ENCODE data around the gene PIP5K1B.

DNA sequence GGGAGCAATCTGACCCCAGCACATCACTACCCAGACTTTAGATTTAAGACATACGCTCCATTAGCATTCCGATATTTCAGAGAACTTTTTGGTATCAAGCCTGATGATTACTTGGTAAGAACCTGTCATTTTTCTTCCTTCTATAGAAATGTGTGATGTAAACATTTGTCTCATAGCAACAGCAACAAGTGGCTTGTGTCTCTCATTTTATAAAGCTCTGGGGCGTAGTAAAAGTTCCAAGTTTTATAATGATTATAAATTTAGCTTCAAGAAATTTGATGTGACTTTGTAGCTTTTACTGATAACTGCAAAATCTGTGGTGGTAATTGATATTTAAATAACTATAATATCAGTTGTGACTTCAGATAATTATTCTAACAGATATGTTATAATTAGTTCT is 171.6 kb downstream of the PIP5K1B start:
- TF ChIP-seq MYC (IDR thresholded peaks at IDR 0.05; ENCODE audit: low read depth, low read length), result no peak
- TF ChIP-seq, protein P1, sequence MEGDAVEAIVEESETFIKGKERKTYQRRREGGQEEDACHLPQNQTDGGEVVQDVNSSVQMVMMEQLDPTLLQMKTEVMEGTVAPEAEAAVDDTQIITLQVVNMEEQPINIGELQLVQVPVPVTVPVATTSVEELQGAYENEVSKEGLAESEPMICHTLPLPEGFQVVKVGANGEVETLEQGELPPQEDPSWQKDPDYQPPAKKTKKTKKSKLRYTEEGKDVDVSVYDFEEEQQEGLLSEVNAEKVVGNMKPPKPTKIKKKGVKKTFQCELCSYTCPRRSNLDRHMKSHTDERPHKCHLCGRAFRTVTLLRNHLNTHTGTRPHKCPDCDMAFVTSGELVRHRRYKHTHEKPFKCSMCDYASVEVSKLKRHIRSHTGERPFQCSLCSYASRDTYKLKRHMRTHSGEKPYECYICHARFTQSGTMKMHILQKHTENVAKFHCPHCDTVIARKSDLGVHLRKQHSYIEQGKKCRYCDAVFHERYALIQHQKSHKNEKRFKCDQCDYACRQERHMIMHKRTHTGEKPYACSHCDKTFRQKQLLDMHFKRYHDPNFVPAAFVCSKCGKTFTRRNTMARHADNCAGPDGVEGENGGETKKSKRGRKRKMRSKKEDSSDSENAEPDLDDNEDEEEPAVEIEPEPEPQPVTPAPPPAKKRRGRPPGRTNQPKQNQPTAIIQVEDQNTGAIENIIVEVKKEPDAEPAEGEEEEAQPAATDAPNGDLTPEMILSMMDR (IDR thresholded peaks at IDR 0.05; ENCODE audit: extremely low read depth in 1 of 2, insufficient read depth in 1 of 2, low read depth in 1 of 2, low read length in 2 of 2), result no peak
- TF ChIP-seq POLR2A (IDR thresholded peaks at IDR 0.05; ENCODE audit: low read depth, low read length), result no peak
- TF ChIP-seq EZH2 (IDR thresholded peaks at IDR 0.05; ENCODE audit: borderline replicate concordance, low read depth, low read length, severe bottlenecking), result no peak
- TF ChIP-seq FOS (IDR thresholded peaks at IDR 0.05; ENCODE audit: borderline replicate concordance, insufficient read depth, low read length), result no peak
- TF ChIP-seq POLR2AphosphoS5 (IDR thresholded peaks at IDR 0.05; ENCODE audit: insufficient read depth, low read depth, low read length), result no peak
- no peak for TF ChIP-seq JUN (IDR thresholded peaks at IDR 0.05; ENCODE audit: borderline replicate concordance, insufficient read depth, insufficient read length, low read depth)
- TF ChIP-seq, protein P2, sequence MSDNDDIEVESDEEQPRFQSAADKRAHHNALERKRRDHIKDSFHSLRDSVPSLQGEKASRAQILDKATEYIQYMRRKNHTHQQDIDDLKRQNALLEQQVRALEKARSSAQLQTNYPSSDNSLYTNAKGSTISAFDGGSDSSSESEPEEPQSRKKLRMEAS (IDR thresholded peaks at IDR 0.05; ENCODE audit: insufficient read depth, insufficient read length), result no peak
- no peak for TF ChIP-seq GATA2 (IDR thresholded peaks at IDR 0.05; ENCODE audit: insufficient read depth, insufficient read length, low read depth, low read length)
